Sigmoid colon (tissue), 7 donors: ENCODE measurements around the gene HOMER2. TPM values are rescaled to one million over a fixed set of nuclear protein-coding genes. Genes with fewer than 3 reads are reported as not detected.

Experiments used
- DNase-seq: peaks from one replicate; pipeline ENCODE4 v3.0.0-alpha.2; 2019
- H3K27ac ChIP-seq, 4 donors: fragments of 200-600 bp; sonication (generic); one replicate each; pipeline ENCODE4 v1.5.1; 2016 to 2019; ENCODE audit warnings: mild to moderate bottlenecking in 1 of 4
- H3K27me3 ChIP-seq, 3 donors: fragments of 200-600 bp; sonication (generic); one replicate each; pipeline ENCODE4 v1.5.1; 2019; ENCODE audit warnings: mild to moderate bottlenecking in 1 of 3
- H3K36me3 ChIP-seq, 4 donors: fragments of 200-600 bp; sonication (generic); one replicate each; pipeline ENCODE4 v1.5.1; 2016 to 2019
- H3K4me1 ChIP-seq, 4 donors: fragments of 200-600 bp; sonication (generic); one replicate each; pipeline ENCODE4 v1.5.1; 2017 to 2019
- H3K4me3 ChIP-seq, 4 donors: fragments of 200-600 bp; sonication (generic); one replicate each; pipeline ENCODE4 v1.5.1; 2017 to 2019; ENCODE audit warnings: mild to moderate bottlenecking in 2 of 4, moderate library complexity in 1 of 4
- H3K9me3 ChIP-seq, 4 donors: fragments of 200-600 bp in 3 of 4; sonication (generic) in 3 of 4; one replicate each; pipeline versions ENCODE4 v1.5.1 to v1.6.1; 2013 to 2019
- EP300 ChIP-seq, 4 donors: sonication (generic); formaldehyde crosslinking; IDR thresholded peaks; one replicate each; pipeline ENCODE4 v1.6.1; 2017; ENCODE audit warnings: antibody characterized with exemption in 4 of 4
- POLR2A ChIP-seq, 2 donors: fragments of 450-650 bp; IDR thresholded peaks; one replicate each; pipeline ENCODE4 v1.6.1; 2016; ENCODE audit warnings: antibody characterized with exemption in 2 of 2, mild to moderate bottlenecking in 2 of 2, moderate library complexity in 2 of 2
- POLR2AphosphoS5 ChIP-seq, 4 donors: sonication (generic); formaldehyde crosslinking; IDR thresholded peaks; one replicate each; pipeline ENCODE4 v1.6.1; 2017; ENCODE audit warnings: antibody characterized with exemption in 4 of 4
- WGBS, 2 donors: extraction: QIAGEN DNeasy Blood & Tissue Kit; methylation state at CpG; one replicate each; pipeline ENCODE4 v1.1.7; 2013; 5-methylcytosine and 5-hydroxymethylcytosine counted together
- intact Hi-C: fragments of 100-400 bp; cut with DNase I; formaldehyde crosslinking; loops from one replicate; pipeline ENCODE4 v1.15.1; 2023
- polyA plus RNA-seq, 3 donors: library from polyadenylated mRNA; stranded (reverse); fragments of 200-250 nt; gene quantifications; one replicate each; pipeline ENCODE4 v1.2.3, GENCODE V29; 2013
- total RNA-seq, 4 donors: library from RNA; depleted of rRNA; stranded (reverse); fragments of >200 nt; gene quantifications; one replicate each; pipeline ENCODE4 v1.1.0, GENCODE V29; 2016
- TF ChIP-seq, protein P1 (sequence below), 4 experiments: fragments of 450-650 bp in 3 of 4; fragments of 200-600 bp in 1 of 4; IDR thresholded peaks; one replicate each; pipeline ENCODE4 v1.5.1; 2016 to 2019; ENCODE audit warnings: antibody characterized with exemption in 4 of 4, mild to moderate bottlenecking in 3 of 4, moderate library complexity in 2 of 4
- donor health status: healthy with polysubstance abuse.
- donor health status: Bipolar disorder and iron deficiency.
- donor health status: healthy.

Gene HOMER2
- total and polyA plus RNA-seq, 7 donors, result under 0.01 to 16.8 (median 7.1) TPM

DNA sequence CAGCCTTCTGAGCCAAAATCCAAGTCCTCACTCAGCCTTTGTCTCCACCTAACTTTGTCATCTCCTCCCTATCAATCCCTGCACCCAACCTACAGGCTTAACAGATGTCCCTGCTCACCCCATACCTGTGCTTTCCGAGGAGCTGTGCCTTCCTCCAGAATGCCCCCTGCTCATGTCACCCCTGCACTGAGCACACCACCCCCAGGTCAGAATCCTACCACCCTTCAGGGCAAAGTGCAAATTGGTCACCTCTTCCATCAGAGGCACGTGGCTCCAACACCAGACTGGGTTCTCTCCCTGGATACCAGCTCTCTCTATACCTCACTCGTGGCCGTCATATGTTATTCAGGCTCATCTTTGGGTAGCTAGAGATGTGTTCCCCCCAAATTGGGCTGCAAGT, 29.8 kb downstream of the HOMER2 start:
- H3K27ac ChIP-seq, result no peak overlapping the region
- TF ChIP-seq, protein P1, sequence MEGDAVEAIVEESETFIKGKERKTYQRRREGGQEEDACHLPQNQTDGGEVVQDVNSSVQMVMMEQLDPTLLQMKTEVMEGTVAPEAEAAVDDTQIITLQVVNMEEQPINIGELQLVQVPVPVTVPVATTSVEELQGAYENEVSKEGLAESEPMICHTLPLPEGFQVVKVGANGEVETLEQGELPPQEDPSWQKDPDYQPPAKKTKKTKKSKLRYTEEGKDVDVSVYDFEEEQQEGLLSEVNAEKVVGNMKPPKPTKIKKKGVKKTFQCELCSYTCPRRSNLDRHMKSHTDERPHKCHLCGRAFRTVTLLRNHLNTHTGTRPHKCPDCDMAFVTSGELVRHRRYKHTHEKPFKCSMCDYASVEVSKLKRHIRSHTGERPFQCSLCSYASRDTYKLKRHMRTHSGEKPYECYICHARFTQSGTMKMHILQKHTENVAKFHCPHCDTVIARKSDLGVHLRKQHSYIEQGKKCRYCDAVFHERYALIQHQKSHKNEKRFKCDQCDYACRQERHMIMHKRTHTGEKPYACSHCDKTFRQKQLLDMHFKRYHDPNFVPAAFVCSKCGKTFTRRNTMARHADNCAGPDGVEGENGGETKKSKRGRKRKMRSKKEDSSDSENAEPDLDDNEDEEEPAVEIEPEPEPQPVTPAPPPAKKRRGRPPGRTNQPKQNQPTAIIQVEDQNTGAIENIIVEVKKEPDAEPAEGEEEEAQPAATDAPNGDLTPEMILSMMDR (IDR thresholded peaks at IDR 0.05), result no peak
- TF ChIP-seq POLR2A (IDR thresholded peaks at IDR 0.05) (no peak), EP300 (IDR thresholded peaks at IDR 0.05) (no peak), POLR2AphosphoS5 (IDR thresholded peaks at IDR 0.05) (no peak)
- DNase-seq, result no peak
- no peaks in the 10 kb centered on the region for H3K9me3 ChIP-seq
- intact Hi-C loops, result no loop called here
- H3K4me1 ChIP-seq, result peaks cover 0 to 12% (median 0%) of the 10 kb centered on the region in 4 donors
- WGBS, 2 donors, result 84 to 85% methylated on average over 4 of the region's 4 CpGs
- no peak overlapping the region for H3K4me3 ChIP-seq
- H3K36me3 ChIP-seq, result no peaks in the 10 kb centered on the region
- no peaks in the 10 kb centered on the region for H3K27me3 ChIP-seq

DNA sequence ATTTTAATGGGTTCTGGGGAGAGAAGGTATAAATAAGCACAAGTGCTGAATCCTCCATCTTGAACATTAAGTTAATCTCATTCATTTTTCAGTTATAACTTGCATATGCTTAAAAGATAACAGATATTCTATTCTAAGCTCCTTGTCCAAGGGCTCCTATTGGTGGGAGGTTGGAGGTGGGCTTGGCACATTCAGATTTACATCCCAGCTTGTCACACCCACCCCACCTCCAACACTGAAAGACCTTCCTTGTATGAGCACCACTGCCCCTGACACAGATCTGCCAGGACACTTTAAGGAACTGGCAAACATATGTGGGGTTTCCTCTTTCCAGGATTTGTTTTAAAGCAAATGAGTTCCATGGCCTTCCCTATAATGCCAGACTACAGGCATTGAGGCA, 30.6 kb downstream of the HOMER2 start:
- Histone ChIP-seq H3K27me3 (no peaks in the 10 kb centered on the region), H3K27ac (no peak overlapping the region), H3K36me3 (no peaks in the 10 kb centered on the region), H3K4me3 (no peak overlapping the region), H3K4me1 (peaks cover 0 to 12% (median 0%) of the 10 kb centered on the region in 4 donors), H3K9me3 (no peaks in the 10 kb centered on the region)
- no peak for DNase-seq
- intact Hi-C loops, result no loop called here
- TF ChIP-seq EP300 (IDR thresholded peaks at IDR 0.05), result no peak
- TF ChIP-seq, protein P1 (IDR thresholded peaks at IDR 0.05), result no peak
- no peak for TF ChIP-seq POLR2A (IDR thresholded peaks at IDR 0.05)
- no peak for TF ChIP-seq POLR2AphosphoS5 (IDR thresholded peaks at IDR 0.05)

DNA sequence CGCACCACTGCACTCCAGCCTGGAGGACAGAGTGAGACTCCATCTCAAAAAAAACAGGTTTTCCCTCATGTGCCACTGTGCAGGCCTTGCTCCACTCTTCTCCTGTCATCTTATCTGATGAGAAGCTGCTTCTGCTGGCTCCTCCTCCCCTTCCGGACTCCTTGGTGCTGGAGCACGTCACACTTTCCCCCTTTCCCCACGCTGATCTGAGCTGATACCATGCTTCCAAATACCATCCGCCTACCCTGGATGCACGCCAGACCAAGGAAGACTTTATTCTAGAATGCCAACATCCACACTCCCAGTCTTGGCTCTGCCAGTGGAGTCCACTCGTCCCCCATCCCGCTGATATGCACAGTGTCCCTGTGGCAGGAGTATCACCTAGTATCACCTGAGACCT, 31.3 kb downstream of the HOMER2 start:
- peaks cover 0 to 12% (median 0%) of the 10 kb centered on the region in 4 donors for H3K4me1 ChIP-seq

DNA sequence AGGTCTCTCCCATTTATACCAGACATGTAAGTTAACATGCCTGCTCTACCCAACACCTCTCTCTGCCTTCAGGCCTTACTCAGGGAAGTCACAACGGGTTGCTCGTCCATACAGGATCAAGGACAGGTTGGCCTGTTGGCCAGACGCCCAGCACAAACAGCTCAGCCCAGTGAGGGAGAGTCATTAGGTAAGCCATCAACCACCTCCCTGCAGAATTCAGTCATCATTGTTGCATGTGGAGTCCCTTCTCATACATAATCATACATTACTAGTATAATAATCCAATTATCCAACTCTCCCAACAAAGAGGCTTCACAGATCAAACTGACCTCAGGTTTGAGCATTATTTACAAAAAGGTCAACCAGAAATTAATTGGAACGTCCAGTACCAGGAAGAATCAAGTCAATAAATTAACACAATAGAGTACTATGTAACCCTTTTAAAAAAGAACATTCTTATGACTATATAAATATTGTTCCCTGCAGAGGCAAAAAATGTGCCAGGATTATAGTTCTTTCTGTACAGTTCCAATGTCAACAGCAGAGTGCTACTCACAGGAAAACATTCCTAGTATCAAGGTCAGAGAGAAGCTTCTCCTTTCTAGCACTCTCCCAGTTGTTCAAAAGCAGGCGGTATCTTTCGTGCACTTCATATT, 33.2 kb downstream of the HOMER2 start:
- DNase-seq, result no peak

More for the DNA sequence above, 31.3 kb downstream of the HOMER2 start:
- no peak overlapping the region for H3K27ac ChIP-seq
- no peak overlapping the region for H3K4me3 ChIP-seq
- intact Hi-C loops, result no loop called here
- DNase-seq, result no peak
- no peaks in the 10 kb centered on the region for H3K27me3 ChIP-seq
- H3K9me3 ChIP-seq, result no peaks in the 10 kb centered on the region
- WGBS, 2 donors, result 92% methylated on average over 8 of the region's 8 CpGs
- no peaks in the 10 kb centered on the region for H3K36me3 ChIP-seq
- no peak for TF ChIP-seq EP300 (IDR thresholded peaks at IDR 0.05)
- TF ChIP-seq, protein P1 (IDR thresholded peaks at IDR 0.05), result no peak
- TF ChIP-seq POLR2AphosphoS5 (IDR thresholded peaks at IDR 0.05), result no peak
- no peak for TF ChIP-seq POLR2A (IDR thresholded peaks at IDR 0.05)

More for the DNA sequence above, 33.2 kb downstream of the HOMER2 start:
- H3K36me3 ChIP-seq, result no peaks in the 10 kb centered on the region
- H3K9me3 ChIP-seq, result no peaks in the 10 kb centered on the region
- peak overlapping the region in 1 of 4 donors; percentile 16 for H3K27ac ChIP-seq
- H3K4me1 ChIP-seq, result peaks cover 0 to 12% (median 0%) of the 10 kb centered on the region in 4 donors
- H3K4me3 ChIP-seq, result no peak overlapping the region
- H3K27me3 ChIP-seq, result no peaks in the 10 kb centered on the region
- intact Hi-C loops, result no loop called here
- 27 to 65% methylated on average over 6 of the region's 6 CpGs for WGBS, 2 donors
- TF ChIP-seq POLR2A (IDR thresholded peaks at IDR 0.05), result no peak
- TF ChIP-seq EP300 (IDR thresholded peaks at IDR 0.05), result no peak
- TF ChIP-seq POLR2AphosphoS5 (IDR thresholded peaks at IDR 0.05), result no peak
- TF ChIP-seq, protein P1 (IDR thresholded peaks at IDR 0.05), result no peak
